ENCODE data around the gene PDE8A. TPM values are rescaled to one million over a fixed set of nuclear protein-coding genes. Genes with fewer than 3 reads are reported as not detected.

PDE8A gene
- total RNA-seq, 1 experiment from 2014 or later: 40.0 TPM

DNA sequence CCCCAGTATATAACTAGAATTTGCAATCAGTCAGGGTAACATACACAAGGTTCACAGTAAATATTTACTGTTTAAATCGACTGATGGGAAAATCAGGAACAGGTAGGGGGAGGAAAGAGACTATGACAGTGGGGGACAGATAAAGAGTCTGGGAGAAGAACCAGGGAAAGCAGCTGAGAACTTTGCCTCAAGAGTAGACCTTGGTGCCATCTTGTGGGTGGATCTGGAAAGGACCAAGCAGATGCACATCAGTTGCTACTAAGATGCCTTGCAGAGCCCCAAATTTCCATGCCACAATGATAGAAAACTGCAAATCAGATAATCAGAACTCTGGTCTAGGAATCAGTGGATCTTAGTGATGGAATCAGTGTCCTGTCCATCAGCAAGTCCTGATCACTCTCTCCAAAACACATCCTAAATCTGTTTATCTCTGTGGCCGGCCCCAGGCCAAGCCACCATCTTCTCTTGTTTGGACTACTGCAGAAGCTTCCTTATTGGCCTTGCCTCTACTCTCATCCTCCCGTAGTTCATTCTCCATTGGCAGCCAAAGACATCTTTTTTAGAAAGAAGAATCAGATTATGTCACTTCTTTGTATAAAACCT lies 62.7 kb downstream of the PDE8A start:
- no peak overlapping the region for H3K27ac ChIP-seq (ENCODE audit: low read length)
- H3K9me3 ChIP-seq (ENCODE audit: control insufficient read depth, insufficient read depth, low read depth, low read length): no peaks in the 10 kb centered on the region
- peaks cover 14% of the 10 kb centered on the region for H3K4me1 ChIP-seq (ENCODE audit: control insufficient read depth, insufficient read depth, low read length)
- no peak for TF ChIP-seq SIN3A (IDR thresholded peaks at IDR 0.05; ENCODE audit: borderline replicate concordance, insufficient read depth, low read depth, low read length)
- TF ChIP-seq, protein P1, sequence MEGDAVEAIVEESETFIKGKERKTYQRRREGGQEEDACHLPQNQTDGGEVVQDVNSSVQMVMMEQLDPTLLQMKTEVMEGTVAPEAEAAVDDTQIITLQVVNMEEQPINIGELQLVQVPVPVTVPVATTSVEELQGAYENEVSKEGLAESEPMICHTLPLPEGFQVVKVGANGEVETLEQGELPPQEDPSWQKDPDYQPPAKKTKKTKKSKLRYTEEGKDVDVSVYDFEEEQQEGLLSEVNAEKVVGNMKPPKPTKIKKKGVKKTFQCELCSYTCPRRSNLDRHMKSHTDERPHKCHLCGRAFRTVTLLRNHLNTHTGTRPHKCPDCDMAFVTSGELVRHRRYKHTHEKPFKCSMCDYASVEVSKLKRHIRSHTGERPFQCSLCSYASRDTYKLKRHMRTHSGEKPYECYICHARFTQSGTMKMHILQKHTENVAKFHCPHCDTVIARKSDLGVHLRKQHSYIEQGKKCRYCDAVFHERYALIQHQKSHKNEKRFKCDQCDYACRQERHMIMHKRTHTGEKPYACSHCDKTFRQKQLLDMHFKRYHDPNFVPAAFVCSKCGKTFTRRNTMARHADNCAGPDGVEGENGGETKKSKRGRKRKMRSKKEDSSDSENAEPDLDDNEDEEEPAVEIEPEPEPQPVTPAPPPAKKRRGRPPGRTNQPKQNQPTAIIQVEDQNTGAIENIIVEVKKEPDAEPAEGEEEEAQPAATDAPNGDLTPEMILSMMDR (IDR thresholded peaks at IDR 0.05): peak; percentile 82
- CTCF ChIA-PET: interaction anchor here (0.5 to 1.2 kb wide), 2 partner anchors 51 to 200 kb away, joined by 3 to 8 read pairs; no protein-coding TSS in a partner anchor
- no peak overlapping the region for H3K4me3 ChIP-seq (ENCODE audit: low read depth in 2 of 2, low read length in 2 of 2)
- DNase-seq (ENCODE audit: low read depth, low spot score) (peak; percentile 58), ATAC-seq (peak; percentile 88)
- POLR2A ChIA-PET: no interaction called here
- H3K36me3 ChIP-seq (ENCODE audit: control insufficient read depth, insufficient read depth, low read length): no peaks in the 10 kb centered on the region
- in situ Hi-C loops (cut with HindIII; ENCODE audit: low pct_unique_long_range_greater_than_20kb, low sequenced_read_pairs): no loop called here
- no peaks in the 10 kb centered on the region for H3K27me3 ChIP-seq (ENCODE audit: control insufficient read depth, insufficient read depth, low read length)
- intact Hi-C loops (cut with micrococcal nuclease; ENCODE audit: unreplicated experiment): loop anchor here (1.0 kb wide), 1 partner anchor 89 kb away; no protein-coding TSS in a partner anchor
- BruUV-seq (replicated peaks): no TSS peak

DNA sequence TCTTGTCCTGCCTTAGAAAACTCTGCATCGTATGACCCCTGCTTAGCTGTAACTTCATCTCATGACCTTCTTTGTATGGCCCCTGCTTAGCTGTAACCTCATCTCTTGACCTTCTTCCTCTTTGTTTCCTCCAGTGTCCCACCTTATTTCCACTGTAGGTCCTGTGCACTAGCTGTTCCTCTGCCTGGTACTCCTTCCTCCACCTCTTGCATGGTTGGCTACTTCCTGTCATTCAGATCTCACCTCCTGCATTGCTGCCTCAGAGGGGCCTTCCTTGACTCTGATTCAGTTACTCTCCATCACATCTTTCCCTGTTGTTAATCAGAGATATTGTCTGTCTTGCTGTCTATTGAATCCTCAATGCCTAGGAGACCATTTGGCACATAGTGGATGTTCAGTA lies 63.2 kb downstream of the PDE8A start:
- CTCF ChIA-PET: interaction anchor here (1.2 kb wide), 1 partner anchor 201 kb away, joined by 3 read pairs; no protein-coding TSS in a partner anchor

More for the DNA sequence above, 63.2 kb downstream of the PDE8A start:
- POLR2A ChIA-PET: interaction anchor here (0.6 kb wide), 1 partner anchor 88 kb away, joined by 8 read pairs; no protein-coding TSS in a partner anchor
- Histone ChIP-seq H3K4me1 (ENCODE audit: control insufficient read depth, insufficient read depth, low read length) (peaks cover 14% of the 10 kb centered on the region), H3K4me3 (ENCODE audit: low read depth in 2 of 2, low read length in 2 of 2) (no peak overlapping the region), H3K36me3 (ENCODE audit: control insufficient read depth, insufficient read depth, low read length) (no peaks in the 10 kb centered on the region), H3K9me3 (ENCODE audit: control insufficient read depth, insufficient read depth, low read depth, low read length) (no peaks in the 10 kb centered on the region), H3K27me3 (ENCODE audit: control insufficient read depth, insufficient read depth, low read length) (no peaks in the 10 kb centered on the region), H3K27ac (ENCODE audit: low read length) (no peak overlapping the region)
- ATAC-seq (no peak; the same call in 1 of the 2 replicates), DNase-seq (ENCODE audit: low read depth, low spot score) (no peak)
- intact Hi-C loops (cut with micrococcal nuclease; ENCODE audit: unreplicated experiment): loop anchor here (1.0 kb wide), 1 partner anchor 90 kb away; no protein-coding TSS in a partner anchor
- in situ Hi-C loops (cut with HindIII; ENCODE audit: low pct_unique_long_range_greater_than_20kb, low sequenced_read_pairs): no loop called here
- no TSS peak for BruUV-seq (replicated peaks)
- TF ChIP-seq, protein P1 (IDR thresholded peaks at IDR 0.05): no peak
- TF ChIP-seq POLR2AphosphoS5 (IDR thresholded peaks at IDR 0.05; ENCODE audit: low read depth, low read length): no peak
- no peak for TF ChIP-seq SIN3A (IDR thresholded peaks at IDR 0.05; ENCODE audit: borderline replicate concordance, insufficient read depth, low read depth, low read length)
- TF ChIP-seq, protein P2, sequence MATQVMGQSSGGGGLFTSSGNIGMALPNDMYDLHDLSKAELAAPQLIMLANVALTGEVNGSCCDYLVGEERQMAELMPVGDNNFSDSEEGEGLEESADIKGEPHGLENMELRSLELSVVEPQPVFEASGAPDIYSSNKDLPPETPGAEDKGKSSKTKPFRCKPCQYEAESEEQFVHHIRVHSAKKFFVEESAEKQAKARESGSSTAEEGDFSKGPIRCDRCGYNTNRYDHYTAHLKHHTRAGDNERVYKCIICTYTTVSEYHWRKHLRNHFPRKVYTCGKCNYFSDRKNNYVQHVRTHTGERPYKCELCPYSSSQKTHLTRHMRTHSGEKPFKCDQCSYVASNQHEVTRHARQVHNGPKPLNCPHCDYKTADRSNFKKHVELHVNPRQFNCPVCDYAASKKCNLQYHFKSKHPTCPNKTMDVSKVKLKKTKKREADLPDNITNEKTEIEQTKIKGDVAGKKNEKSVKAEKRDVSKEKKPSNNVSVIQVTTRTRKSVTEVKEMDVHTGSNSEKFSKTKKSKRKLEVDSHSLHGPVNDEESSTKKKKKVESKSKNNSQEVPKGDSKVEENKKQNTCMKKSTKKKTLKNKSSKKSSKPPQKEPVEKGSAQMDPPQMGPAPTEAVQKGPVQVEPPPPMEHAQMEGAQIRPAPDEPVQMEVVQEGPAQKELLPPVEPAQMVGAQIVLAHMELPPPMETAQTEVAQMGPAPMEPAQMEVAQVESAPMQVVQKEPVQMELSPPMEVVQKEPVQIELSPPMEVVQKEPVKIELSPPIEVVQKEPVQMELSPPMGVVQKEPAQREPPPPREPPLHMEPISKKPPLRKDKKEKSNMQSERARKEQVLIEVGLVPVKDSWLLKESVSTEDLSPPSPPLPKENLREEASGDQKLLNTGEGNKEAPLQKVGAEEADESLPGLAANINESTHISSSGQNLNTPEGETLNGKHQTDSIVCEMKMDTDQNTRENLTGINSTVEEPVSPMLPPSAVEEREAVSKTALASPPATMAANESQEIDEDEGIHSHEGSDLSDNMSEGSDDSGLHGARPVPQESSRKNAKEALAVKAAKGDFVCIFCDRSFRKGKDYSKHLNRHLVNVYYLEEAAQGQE (IDR thresholded peaks at IDR 0.05; ENCODE audit: insufficient read depth in 1 of 2, low read depth in 2 of 2, low read length in 1 of 2): no peak
- no peak for TF ChIP-seq TCF7L2 (IDR thresholded peaks at IDR 0.05; ENCODE audit: low read depth, low read length)
